ENCODE data around the gene QSOX2.

The QSOX2 gene

GRCh38 chr9:136245219-136246150, at the start of gene QSOX2:
QSOX2 (minus strand) TSS chr9:136245812; CDS start chr9:136245803, 9 bp downstream.
- DNase-seq (ENCODE audit: low read depth), result peak; percentile 86

- no peak for DNase-seq (ENCODE audit: low read depth)
Measured at GRCh38 chr9:136295055-136295454, 49.4 kb upstream of the QSOX2 start.

GRCh38 chr9:136294437-136294836, 48.8 kb upstream of the QSOX2 start:
- DNase-seq (ENCODE audit: low read depth), result no peak

GRCh38 chr9:136293476-136294077, 48.0 kb upstream of the QSOX2 start:
- DNase-seq (ENCODE audit: low read depth), result no peak

GRCh38 chr9:136292591-136293448, 47.2 kb upstream of the QSOX2 start:
- no peak for DNase-seq (ENCODE audit: low read depth)

GRCh38 chr9:136292026-136292538, 46.5 kb upstream of the QSOX2 start:
- DNase-seq (ENCODE audit: low read depth), result no peak

GRCh38 chr9:136291306-136292025, 45.9 kb upstream of the QSOX2 start:
- no peak for DNase-seq (ENCODE audit: low read depth)

GRCh38 chr9:136290508-136291000, 44.9 kb upstream of the QSOX2 start:
- no peak for DNase-seq (ENCODE audit: low read depth)

GRCh38 chr9:136289651-136290507, 44.3 kb upstream of the QSOX2 start:
- no peak for DNase-seq (ENCODE audit: low read depth)

GRCh38 chr9:136287960-136288753, 42.5 kb upstream of the QSOX2 start:
- no peak for DNase-seq (ENCODE audit: low read depth)

GRCh38 chr9:136286987-136287379, 41.4 kb upstream of the QSOX2 start:
- no peak for DNase-seq (ENCODE audit: low read depth)

GRCh38 chr9:136286359-136286986, 40.9 kb upstream of the QSOX2 start:
- no peak for DNase-seq (ENCODE audit: low read depth)

- DNase-seq (ENCODE audit: low read depth), result no peak
Measured at GRCh38 chr9:136285501-136286358, 40.1 kb upstream of the QSOX2 start.

- DNase-seq (ENCODE audit: low read depth), result no peak
Measured at GRCh38 chr9:136284951-136285350, 39.3 kb upstream of the QSOX2 start.

GRCh38 chr9:136284311-136284710, 38.7 kb upstream of the QSOX2 start:
- DNase-seq (ENCODE audit: low read depth), result no peak

- peak; percentile 57 for DNase-seq (ENCODE audit: low read depth)
Measured at GRCh38 chr9:136283291-136284235, 38.0 kb upstream of the QSOX2 start.

Measured in activated T-cell treated with anti-CD3 and anti-CD28 coated beads for 1 hour (primary cell).